OCI-LY3 (cell line): ENCODE measurements around the gene IRF3.

Experiments
- EZH2phosphoT487 ChIP-seq: fragments of 200-600 bp; shearing (Covaris generic); IDR thresholded peaks from 2 replicates; pipeline ENCODE4 v1.6.1; 2018; ENCODE audit warnings: antibody characterized with exemption, mixed run types, low read depth
- TF ChIP-seq, protein P1 (sequence below): fragments of 200-600, 300-600 bp; sonication (generic); IDR thresholded peaks from 2 replicates; pipeline ENCODE4 v1.5.1; 2014; ENCODE audit warnings: antibody characterized with exemption, low read length, low read depth

- TF ChIP-seq, protein P1, sequence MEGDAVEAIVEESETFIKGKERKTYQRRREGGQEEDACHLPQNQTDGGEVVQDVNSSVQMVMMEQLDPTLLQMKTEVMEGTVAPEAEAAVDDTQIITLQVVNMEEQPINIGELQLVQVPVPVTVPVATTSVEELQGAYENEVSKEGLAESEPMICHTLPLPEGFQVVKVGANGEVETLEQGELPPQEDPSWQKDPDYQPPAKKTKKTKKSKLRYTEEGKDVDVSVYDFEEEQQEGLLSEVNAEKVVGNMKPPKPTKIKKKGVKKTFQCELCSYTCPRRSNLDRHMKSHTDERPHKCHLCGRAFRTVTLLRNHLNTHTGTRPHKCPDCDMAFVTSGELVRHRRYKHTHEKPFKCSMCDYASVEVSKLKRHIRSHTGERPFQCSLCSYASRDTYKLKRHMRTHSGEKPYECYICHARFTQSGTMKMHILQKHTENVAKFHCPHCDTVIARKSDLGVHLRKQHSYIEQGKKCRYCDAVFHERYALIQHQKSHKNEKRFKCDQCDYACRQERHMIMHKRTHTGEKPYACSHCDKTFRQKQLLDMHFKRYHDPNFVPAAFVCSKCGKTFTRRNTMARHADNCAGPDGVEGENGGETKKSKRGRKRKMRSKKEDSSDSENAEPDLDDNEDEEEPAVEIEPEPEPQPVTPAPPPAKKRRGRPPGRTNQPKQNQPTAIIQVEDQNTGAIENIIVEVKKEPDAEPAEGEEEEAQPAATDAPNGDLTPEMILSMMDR, result no peak
- no peak for TF ChIP-seq EZH2phosphoT487
These were observed 6.9 kb downstream of the IRF3 start for GRCh38 chr19:49658566-49659442.
